GM19239 (cell line): ENCODE results near the gene LRCH1.
"Not testable (repeated sequence)": the region's sequence is repeated elsewhere in the genome, so short reads cannot be mapped to it uniquely, and the experiment has no call there.

Experiments
- DNase-seq: peaks from one replicate; pipeline ENCODE4 v3.0.0; 2011; ENCODE audit warnings: low spot score; ENCODE audit not compliant: insufficient read length
- FAIRE-seq: peaks from 2 replicates; lab custom pipeline; 2011; peaks lifted over from hg19 to GRCh38; lab: Jason Lieb, UNC

Gene LRCH1

GRCh38 chr13:46761174-46761573, 208.2 kb downstream of the LRCH1 start:
- FAIRE-seq (no peak), DNase-seq (no peak)

GRCh38 chr13:46761866-46762265, 208.9 kb downstream of the LRCH1 start:
- no peak for FAIRE-seq
- DNase-seq, result no peak

- FAIRE-seq, DNase-seq: not testable (repeated sequence)
Observed at GRCh38 chr13:46769925-46770324, 217.0 kb downstream of the LRCH1 start.

GRCh38 chr13:46771693-46772092, 218.7 kb downstream of the LRCH1 start:
- no peak for FAIRE-seq
- DNase-seq, result no peak

- FAIRE-seq (no peak), DNase-seq (no peak)
Observed at GRCh38 chr13:46773541-46773940, 220.6 kb downstream of the LRCH1 start.

- DNase-seq, result no peak
- FAIRE-seq, result peak; percentile 33
Observed at GRCh38 chr13:46775385-46776107, 222.6 kb downstream of the LRCH1 start.

GRCh38 chr13:46778095-46778494, 225.1 kb downstream of the LRCH1 start:
- no peak for FAIRE-seq

GRCh38 chr13:46778890-46779289, 225.9 kb downstream of the LRCH1 start:
- no peak for DNase-seq
- no peak for FAIRE-seq

More at GRCh38 chr13:46778095-46778494, 225.1 kb downstream of the LRCH1 start:
- DNase-seq, result no peak

GRCh38 chr13:46782066-46782465, 229.1 kb downstream of the LRCH1 start:
- no peak for DNase-seq
- no peak for FAIRE-seq

- FAIRE-seq (no peak), DNase-seq (no peak)
Observed at GRCh38 chr13:46782691-46783090, 229.7 kb downstream of the LRCH1 start.

- DNase-seq (no peak), FAIRE-seq (no peak)
Observed at GRCh38 chr13:46783504-46783903, 230.5 kb downstream of the LRCH1 start.

- DNase-seq, result no peak
- no peak for FAIRE-seq
Observed at GRCh38 chr13:46795321-46795720, 242.4 kb downstream of the LRCH1 start.

- FAIRE-seq, result no peak
Observed at GRCh38 chr13:46796129-46796514, 243.2 kb downstream of the LRCH1 start.

GRCh38 chr13:46796515-46797474, 243.8 kb downstream of the LRCH1 start, which contains the start of gene ESD:
ESD (minus strand) TSS chr13:46797161; CDS start chr13:46791413, 5,748 bp downstream.
- FAIRE-seq, result peak; percentile 99
- peak; percentile 73 for DNase-seq

More at GRCh38 chr13:46796129-46796514, 243.2 kb downstream of the LRCH1 start:
- DNase-seq, result no peak

- no peak for DNase-seq
- FAIRE-seq, result no peak
Observed at GRCh38 chr13:46797501-46798237, 244.7 kb downstream of the LRCH1 start.

- no peak for DNase-seq
Observed at GRCh38 chr13:46799139-46799538, 246.2 kb downstream of the LRCH1 start.

GRCh38 chr13:46801858-46802257, 248.9 kb downstream of the LRCH1 start:
- DNase-seq (no peak), FAIRE-seq (no peak)

More at GRCh38 chr13:46799139-46799538, 246.2 kb downstream of the LRCH1 start:
- FAIRE-seq, result no peak
